ENCODE data around the gene PLCXD3.

The PLCXD3 gene

DNA sequence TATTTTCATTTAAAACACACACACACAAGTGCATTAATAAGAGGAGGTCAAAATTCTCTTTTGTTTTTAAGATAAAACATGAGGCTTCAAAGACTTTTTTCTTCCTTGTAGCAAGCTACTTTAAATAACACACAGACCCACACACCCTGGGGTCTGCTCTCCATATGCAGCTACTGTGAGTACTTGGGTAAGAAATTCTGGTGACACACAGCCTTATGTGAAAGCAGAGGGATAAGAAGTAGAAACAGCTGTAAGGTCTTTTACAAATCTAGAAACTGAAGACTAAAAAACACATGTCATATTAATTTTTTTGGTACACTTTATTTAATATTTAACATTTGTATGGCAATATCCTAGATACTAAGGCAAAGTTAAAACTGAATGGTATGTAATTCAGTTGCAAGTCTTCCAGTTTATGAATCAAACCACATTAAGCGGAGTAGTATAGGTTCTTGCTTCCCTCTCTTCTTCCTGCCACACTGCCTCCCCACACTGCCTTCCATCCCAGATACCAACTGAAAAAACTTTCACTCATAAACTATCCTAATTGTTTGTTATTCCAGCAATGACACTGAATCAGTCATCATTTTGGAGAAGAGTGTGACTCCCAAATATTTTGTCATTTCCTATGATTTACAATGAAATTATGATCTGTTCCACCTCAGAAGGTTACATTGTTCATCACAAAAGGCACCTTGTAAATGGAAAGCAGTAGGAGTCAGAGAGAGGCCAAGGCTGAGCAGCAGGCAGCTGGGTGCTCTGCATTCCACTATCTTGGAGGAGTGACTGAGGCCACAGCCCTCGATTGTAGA lies 92.0 kb downstream of the PLCXD3 start:
- no peak for DNase-seq
- intact Hi-C loops (cut with DNase I) = no loop called here

GRCh38 chr5:41416336-41416735 lies 94.1 kb downstream of the PLCXD3 start:
- intact Hi-C loops (cut with DNase I) = no loop called here
- DNase-seq = peak in 3 of 10 donors; percentile 17 to 67 (median 51)

DNA sequence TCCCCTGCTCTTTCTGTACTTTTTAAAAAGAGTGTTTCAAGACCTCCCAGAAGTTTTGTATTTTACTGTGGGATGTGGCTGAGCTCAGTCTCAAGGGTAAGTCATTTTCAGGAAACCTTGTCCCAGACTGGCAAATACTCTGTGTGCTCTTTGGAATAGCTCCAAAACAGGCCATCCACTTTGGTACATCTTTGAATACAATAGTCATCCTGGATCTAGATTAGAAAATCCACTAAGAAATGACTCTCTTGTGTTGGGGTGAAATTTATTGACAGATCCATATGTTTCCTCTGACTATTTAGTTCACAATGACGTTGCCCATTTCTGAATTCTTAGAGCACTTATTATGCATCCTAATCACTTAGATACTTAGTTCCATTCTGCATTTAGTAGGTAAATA lies 95.2 kb downstream of the PLCXD3 start:
- intact Hi-C loops (cut with DNase I) = no loop called here
- DNase-seq = no peak

- intact Hi-C loops (cut with DNase I) = no loop called here
- DNase-seq = no peak
Observed at GRCh38 chr5:41414598-41414997, 95.8 kb downstream of the PLCXD3 start.

- DNase-seq = no peak
- intact Hi-C loops (cut with DNase I) = no loop called here
Observed at GRCh38 chr5:41413074-41413473, 97.3 kb downstream of the PLCXD3 start.

DNA sequence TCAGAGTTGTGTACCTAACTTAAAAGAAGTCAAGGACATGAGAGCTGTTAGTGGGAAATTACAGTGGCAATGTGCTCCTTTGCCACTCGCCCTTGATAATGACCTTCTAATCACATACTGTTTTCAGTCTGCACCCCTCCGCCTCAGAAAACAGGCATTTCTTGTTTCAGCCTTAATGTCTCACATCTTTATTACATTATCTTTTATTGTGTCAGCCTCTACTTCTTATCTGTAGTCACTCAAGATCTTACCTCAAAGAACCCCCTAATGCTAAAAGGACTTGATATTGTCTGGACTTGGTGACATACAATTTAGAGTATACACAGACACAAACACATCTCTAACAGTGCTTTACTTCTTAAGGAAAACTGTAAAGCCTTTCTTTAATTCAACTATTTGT lies 97.9 kb downstream of the PLCXD3 start:
- DNase-seq = no peak
- intact Hi-C loops (cut with DNase I) = no loop called here

- intact Hi-C loops (cut with DNase I) = no loop called here
- no peak for DNase-seq
Observed at GRCh38 chr5:41410737-41411136, 99.7 kb downstream of the PLCXD3 start.

GRCh38 chr5:41410307-41410706 lies 100.1 kb downstream of the PLCXD3 start:
- intact Hi-C loops (cut with DNase I) = no loop called here

GRCh38 chr5:41408676-41409443 lies 101.5 kb downstream of the PLCXD3 start:
- DNase-seq = no peak
- intact Hi-C loops (cut with DNase I) = no loop called here

More at GRCh38 chr5:41410307-41410706, 100.1 kb downstream of the PLCXD3 start:
- no peak for DNase-seq

- intact Hi-C loops (cut with DNase I) = no loop called here
- DNase-seq = no peak
Observed at GRCh38 chr5:41406936-41407335, 103.5 kb downstream of the PLCXD3 start.

DNA sequence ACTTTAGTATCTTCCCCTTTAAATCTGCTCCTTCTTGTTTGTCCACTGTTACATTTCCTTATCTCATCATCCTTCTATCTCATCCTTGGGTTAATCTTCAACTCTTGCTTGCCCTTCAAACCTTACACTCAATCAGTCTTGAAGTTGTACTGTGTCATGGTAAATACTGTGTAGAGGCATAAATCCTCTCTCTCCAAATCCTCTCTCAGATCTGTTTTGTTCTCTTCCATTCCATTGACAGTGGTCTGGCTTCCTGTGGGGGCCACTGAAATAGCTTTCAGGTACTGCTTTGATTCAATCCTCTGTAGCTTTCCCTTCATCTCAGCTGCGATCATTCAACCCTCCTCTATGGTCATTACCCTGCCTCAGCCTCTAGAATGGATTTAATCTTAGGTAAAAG lies 104.0 kb downstream of the PLCXD3 start:
- DNase-seq = no peak
- intact Hi-C loops (cut with DNase I) = no loop called here

DNA sequence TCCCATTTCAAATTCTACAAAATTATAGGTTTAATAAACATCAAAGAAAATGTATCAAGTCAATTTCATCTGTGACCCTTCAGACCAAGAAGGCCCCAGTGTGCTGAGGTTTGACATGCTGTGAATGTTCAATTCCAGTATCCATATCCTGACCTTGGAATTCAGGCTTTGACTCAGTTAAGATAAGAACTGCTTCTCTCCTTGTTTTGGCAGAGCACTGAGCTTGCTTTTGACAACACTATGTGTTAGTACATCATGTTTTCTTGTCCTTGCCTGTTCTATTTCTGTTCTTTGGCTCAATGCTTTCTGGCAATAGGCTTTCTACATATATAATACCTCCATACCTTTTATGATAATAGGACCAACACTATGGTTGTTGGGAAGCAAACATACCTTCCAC lies 105.6 kb downstream of the PLCXD3 start:
- DNase-seq = no peak
- intact Hi-C loops (cut with DNase I) = no loop called here

GRCh38 chr5:41403846-41404245 lies 106.6 kb downstream of the PLCXD3 start:
- DNase-seq = no peak
- intact Hi-C loops (cut with DNase I) = no loop called here

GRCh38 chr5:41402845-41403244 lies 107.6 kb downstream of the PLCXD3 start:
- intact Hi-C loops (cut with DNase I) = no loop called here
- no peak for DNase-seq

- intact Hi-C loops (cut with DNase I) = no loop called here
- no peak for DNase-seq
Observed at GRCh38 chr5:41399839-41400238, 110.6 kb downstream of the PLCXD3 start.

DNA sequence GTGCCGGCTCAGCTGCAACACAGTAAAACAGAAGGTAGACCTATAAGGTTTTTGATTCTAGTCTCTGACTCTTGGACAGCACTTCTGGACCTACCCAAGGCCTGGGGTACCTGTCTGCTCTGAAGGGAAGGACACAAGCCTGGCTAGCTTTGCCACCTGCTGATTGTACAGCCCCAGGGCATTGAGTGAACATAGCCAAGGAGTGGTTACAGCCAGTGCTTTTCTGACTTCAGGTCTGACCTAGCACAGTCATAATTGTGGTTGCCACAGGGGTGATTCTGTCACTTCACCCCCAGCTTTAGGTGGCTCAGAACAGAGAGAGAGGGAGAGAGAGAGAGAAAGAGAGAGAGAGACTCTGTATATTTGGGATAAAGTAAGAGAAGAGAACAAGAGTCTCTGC lies 118.4 kb downstream of the PLCXD3 start:
- intact Hi-C loops (cut with DNase I) = no loop called here
- DNase-seq = no peak

- intact Hi-C loops (cut with DNase I) = no loop called here
- DNase-seq = no peak
Observed at GRCh38 chr5:41374631-41375030, 135.8 kb downstream of the PLCXD3 start.

DNA sequence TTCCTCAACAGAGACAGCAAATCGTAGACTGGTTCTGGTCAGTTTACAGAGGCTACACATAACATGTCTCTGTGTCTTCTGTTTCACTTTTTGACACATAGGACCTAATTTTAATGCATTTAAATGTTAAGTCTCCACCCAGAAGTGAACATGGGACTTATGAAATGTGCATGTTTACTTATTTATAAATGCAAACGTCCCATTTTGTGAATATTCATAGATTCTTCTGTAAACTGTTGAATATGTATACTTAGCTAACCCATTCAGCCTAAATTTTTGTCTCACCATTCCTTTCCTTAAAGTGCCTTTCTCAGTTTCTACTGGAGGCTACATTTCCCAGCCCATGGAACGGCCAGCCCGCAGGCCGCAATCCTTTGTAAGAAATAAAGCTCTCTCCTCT lies 137.2 kb downstream of the PLCXD3 start:
- intact Hi-C loops (cut with DNase I) = no loop called here
- no peak for DNase-seq

DNA sequence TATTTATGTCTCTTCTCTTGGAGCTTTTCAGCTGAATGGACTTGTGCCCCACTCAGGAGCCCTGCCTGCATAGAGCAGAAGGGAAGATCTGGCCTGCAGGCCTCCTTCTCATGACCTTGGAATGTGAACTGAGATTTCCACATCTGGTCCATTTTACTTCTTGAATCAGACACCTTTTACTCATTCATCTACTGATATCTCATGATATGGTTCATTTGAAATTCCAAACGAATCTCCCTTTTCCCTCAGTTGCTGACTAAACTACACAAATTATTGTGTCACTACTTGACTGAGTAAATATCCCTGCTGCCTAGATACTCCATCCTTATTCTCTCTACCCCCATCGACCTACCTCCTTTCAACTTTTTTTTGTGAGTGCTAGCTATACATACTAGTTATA lies 138.7 kb downstream of the PLCXD3 start:
- intact Hi-C loops (cut with DNase I) = no loop called here
- no peak for DNase-seq

GRCh38 chr5:41370482-41370881 lies 139.9 kb downstream of the PLCXD3 start:
- no peak for DNase-seq

GRCh38 chr5:41369799-41370198 lies 140.6 kb downstream of the PLCXD3 start:
- no peak for DNase-seq
- intact Hi-C loops (cut with DNase I) = no loop called here

More at GRCh38 chr5:41370482-41370881, 139.9 kb downstream of the PLCXD3 start:
- intact Hi-C loops (cut with DNase I) = no loop called here

DNA sequence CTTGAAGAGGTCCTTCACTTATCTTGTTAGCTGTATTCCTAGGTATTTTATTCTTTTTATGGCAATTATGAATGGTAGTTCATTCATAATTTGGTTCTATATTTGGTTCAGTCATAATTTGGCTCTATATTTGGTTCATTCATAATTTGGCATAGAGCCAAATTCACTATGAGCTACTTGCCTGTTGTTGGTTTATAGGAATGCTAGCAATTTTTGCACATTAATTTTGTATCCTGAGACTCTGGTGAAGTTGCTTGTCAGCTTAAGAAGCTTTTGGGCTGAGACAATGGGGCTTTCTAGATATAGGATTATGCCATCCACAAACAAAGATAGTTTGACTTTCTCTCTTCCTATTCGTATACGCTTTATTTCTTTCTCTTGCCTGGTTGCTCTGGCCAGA lies 142.2 kb downstream of the PLCXD3 start:
- intact Hi-C loops (cut with DNase I) = no loop called here
- DNase-seq = no peak
